HG02973 (cell line): ENCODE results near the gene PRPSAP1.
"Not testable (repeated sequence)": the region's sequence is repeated elsewhere in the genome, so short reads cannot be mapped to it uniquely, and the experiment has no call there.

Experiments used
- ATAC-seq: cut with Tn5 transposase; IDR thresholded peaks from one replicate; pipeline ENCODE4 v1.9.1; 2021; ENCODE audit warnings: moderate library complexity; ENCODE audit not compliant: unreplicated experiment

PRPSAP1 gene

DNA sequence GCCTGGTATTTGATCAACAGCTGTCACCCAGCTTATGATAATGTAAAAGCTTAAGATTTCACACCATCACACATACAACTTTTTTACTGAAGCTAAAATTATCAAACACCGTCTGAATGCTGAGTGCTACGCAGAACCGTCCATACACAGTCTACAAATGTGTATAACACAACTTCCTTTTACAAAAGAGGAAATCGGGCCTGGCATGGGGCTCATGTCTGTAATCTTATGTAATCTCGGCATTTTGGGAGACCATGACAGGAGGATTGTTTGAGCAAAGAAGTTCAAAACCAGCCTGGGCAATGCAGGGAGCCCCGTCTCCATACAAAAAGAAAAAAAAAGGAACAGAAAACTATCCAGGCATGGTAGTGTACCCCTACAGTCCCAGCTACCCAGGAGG lies 26.0 kb downstream of the PRPSAP1 start:
- no peak for ATAC-seq

- no peak for ATAC-seq
Measured at GRCh38 chr17:76326306-76326705, 27.4 kb downstream of the PRPSAP1 start.

GRCh38 chr17:76318586-76318985 lies 35.1 kb downstream of the PRPSAP1 start:
- ATAC-seq, result no peak

- no peak for ATAC-seq
Measured at GRCh38 chr17:76317535-76317934, 36.2 kb downstream of the PRPSAP1 start.

GRCh38 chr17:76314392-76315227 lies 39.1 kb downstream of the PRPSAP1 start:
- ATAC-seq, result no peak

- ATAC-seq, result no peak
Measured at GRCh38 chr17:76312735-76313134, 41.0 kb downstream of the PRPSAP1 start.

- no peak for ATAC-seq
Measured at GRCh38 chr17:76309461-76309860, 44.3 kb downstream of the PRPSAP1 start.

- no peak for ATAC-seq
Measured at GRCh38 chr17:76307966-76308338, 45.8 kb downstream of the PRPSAP1 start, which contains the start of gene QRICH2. QRICH2 (minus strand) TSS chr17:76308276; CDS start chr17:76307998, 278 bp downstream.

DNA sequence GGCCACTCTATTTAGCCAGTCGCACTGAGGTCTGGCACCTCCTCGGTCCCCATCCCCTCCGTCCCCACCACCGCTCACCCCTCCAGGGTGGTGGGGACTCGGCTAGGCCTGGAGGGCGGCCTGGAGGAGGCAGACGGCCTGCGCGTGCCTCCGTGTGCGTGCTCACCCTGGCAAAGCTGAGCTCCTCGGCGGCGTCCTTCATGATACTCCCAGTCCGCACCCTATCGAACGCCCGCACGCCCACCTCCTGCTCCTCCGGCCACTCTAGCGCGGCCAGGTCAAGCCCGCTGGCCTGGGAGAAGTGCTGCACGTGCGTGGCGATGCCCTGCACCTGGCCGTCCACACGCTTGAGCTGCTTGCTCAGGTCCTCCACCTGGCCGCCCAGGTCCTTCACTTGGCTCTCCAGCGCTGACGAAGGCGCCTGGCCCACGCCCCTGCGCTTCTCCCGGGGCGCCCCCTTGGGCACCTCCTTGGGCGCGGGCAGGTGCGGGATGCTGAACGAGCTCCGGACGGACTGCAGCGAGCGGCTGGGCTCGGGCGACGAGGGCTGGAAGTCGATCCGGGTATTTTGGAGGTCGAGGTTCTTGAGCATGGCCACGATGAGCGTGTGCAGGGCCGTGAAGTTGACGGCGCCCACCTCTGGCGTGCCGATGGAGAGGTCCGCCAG lies 46.3 kb downstream of the PRPSAP1 start:
- no peak for ATAC-seq

DNA sequence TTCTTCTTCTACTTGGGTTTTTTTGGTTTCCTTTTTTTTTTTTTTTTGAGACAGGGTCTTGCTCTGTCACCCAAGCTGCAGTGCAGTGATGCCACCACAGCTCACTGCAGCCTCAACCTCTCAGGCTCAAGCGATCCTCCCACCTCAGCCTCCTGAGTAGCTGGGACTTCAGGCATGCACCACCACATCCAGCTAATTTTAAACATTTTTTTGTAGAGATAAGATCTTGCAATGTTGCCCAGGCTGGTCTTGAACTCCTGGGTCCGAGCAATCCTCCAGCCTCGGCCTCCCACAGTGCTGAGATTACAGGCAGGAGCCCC lies 48.6 kb downstream of the PRPSAP1 start:
- ATAC-seq, result not testable (repeated sequence)

DNA sequence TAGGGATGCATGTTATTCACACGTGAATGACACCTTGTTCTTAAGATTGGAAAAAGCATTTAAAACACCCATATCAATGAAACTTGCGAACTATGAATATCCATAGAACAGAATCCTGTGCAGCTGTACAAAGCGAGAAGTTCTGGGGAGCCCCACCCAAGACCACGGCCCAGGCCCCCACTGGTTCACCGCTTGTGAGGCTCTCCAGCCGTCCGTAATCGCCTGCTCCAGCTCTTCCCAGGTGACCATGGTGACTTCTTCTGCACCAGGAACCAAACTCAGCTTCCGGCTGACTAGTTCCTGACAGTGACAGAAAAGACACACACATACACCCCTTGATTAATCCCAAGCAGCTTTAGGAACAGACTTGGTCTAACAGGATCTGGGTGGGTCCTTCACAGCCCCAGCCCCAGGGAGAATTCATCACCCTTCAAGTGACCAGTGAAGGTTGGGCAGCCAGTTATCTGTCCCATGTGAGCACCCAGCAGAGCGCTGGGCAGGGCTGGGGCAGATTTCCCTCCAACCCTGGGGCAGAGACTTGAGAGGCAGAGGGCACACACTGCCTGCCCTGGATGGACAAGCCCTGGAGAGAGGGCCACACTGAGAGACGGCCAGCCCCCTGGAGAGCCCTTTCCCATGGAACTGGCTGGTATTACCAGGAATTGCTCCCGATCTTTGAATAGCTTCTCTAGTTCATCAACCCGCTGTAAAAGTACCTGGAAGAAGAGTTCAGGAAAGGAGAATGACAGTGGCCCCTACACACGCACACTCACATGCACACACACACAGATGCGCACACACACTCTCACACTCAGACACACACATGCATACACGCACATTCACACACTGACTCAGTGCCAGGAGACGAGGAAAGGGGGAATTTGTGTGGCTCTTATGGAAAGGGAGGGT lies 49.2 kb downstream of the PRPSAP1 start:
- no peak for ATAC-seq

DNA sequence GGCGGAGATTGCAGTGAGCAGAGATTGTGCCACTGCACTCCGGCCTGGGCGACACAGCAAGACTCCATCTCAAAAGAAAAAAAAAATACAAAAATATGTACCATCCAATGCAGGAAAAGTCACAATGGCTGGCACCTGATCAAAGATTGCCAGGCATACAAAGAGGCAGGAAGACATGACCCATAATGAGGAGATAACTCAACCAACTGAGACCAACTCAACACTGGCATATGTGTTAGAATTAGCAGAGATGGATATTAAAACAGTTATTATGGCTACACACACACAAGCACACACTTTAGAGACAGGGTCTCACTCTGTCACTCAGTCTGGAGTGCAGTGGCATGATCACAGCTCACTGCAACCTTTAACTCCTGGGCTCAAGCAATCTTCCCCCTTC lies 56.3 kb downstream of the PRPSAP1 start:
- ATAC-seq, result no peak

DNA sequence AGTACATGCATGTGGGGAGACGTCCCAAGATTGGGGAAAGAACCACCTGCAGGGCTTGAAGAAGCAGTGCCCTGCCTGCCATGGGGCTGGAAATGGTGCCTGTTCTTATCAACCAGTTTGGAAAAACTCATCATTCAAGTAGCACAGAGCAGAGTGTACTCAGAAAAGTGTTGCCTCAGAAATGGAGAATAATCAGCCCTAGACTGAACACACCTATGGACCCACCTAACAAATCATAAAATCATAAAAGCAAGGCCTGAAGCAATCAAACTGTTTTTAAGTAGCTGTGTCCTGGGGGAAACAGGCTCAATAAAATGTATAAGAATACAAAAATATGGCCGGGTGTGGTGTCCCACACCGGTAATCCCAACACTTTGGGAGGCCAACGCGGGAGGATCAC lies 56.8 kb downstream of the PRPSAP1 start:
- no peak for ATAC-seq

DNA sequence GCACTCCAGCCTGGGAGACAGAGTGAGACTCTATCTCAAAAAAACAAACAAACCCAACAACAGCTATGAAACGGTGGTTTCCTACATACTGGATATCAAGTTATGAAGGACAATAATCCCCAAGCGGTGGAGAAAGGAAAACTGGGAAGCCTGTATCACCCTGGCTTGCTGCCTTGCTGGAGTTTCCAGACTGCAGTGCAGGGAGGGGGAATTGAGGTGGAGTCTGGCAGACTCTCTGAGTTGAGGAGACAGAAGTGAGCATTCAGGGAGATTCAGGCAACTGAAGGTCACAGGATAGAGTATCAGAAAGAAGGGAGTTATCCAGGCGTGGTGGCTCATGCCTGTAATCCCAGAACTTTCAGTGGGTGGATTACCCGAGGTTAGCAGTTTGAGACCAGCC lies 57.5 kb downstream of the PRPSAP1 start:
- no peak for ATAC-seq

- ATAC-seq, result no peak
Measured at GRCh38 chr17:76293106-76293505, 60.6 kb downstream of the PRPSAP1 start.

- no peak for ATAC-seq
Measured at GRCh38 chr17:76292567-76292966, 61.1 kb downstream of the PRPSAP1 start.

- ATAC-seq, result no peak
Measured at GRCh38 chr17:76281573-76282371, 71.9 kb downstream of the PRPSAP1 start.

DNA sequence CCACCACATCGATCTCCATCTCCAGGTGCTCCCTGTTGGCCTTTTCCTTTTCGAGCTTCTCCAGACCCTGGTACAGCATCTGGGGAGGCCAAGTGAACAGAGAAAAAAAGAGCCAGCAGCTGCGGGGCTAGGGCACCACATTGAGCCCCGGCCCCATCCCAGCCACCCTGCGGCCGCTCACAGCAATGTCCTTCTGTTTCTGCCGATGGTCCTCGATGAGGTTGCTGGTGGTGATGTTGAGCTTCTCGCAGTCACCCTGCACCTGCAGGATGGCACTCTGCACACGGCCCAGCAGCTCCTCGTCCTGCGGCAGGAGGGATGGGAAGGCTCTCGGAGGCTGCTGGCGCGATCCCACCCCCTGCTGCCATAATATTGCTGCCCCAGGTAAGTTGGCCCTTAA lies 73.1 kb downstream of the PRPSAP1 start:
- no peak for ATAC-seq

DNA sequence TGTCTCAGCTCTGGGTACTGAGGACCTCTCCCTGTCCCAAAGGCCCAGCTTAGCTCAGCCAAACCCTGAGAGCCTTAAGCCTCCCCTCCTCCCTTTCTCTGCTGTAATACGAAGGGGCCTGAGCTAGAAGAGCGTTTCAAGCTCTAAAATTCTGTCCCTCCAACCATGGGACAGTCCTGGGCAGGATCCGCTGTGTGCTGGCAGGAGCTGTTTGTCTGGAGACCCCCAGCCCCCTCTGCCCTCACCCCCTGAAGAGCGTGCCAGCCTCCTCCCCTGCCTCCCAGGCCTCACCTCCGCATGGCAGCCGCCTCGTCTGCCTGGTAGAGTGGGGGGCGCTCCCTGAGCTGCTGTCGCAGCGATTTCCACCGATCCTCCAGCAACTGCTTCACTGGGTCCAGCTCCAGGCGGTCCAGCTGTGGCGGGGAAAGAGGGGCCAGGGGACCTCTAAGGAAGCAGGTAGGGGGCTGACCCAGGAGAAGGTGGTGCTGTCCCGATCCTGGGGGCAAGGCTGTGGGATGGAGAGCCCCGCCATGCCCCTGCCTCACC lies 73.9 kb downstream of the PRPSAP1 start:
- no peak for ATAC-seq

DNA sequence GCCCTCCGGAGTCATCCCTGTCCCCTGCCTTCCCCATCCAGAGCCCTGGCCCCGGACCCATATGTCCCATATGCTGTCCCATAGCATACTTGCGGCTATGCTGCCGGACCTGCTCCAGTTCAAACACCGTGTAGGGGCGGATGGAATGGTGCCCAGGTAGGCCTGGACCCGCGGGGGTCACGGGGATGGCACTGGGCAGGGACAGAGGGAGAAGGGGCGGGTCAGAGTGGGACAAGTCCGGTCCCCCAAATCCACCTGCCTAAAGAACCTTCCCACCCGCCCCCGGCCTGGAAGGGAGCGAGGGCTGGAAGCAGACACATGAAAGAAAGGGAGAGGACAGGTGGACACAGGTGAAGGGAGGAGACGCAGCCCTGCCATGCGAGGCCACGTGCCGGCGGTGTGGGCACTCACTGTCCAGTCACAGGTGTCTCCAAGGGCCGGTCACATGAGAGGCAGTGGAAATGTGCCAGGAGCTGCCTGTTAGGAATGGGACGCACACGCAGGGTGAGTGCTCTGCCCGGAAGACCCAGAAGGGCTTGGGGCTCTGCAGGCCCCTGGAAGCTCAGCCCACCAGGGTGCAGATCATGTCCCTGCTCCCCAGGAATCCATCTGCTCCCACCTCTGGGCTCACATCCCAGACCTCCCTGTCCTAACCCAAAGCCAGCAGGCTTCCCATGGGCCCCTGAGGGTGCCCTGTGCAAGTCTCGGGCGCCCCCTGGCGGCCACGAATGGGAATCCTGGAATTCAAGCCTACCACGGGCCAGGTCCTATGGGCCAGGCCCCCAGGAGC lies 74.6 kb downstream of the PRPSAP1 start:
- ATAC-seq, result no peak
